ENCODE measurements around the gene AK8.

DNA sequence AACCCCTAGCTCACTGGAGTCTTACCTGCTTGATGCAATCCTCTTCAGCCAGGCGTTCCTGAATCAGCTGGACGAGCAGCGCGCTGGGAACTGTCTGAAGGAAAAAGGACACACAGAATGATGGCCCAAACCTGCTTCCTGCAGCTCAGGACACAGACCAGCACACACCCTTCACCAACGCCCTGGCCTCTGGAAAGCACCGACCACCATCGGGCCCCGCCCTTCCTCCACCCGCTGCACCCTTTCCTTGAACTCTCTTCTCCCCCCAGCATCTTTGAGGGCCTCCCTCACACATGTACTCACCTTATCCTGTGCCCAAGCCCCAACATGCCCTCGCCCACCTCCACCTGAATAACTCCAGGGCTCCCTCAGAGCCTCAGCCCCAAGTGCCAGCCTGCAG is 23.3 kb downstream of the AK8 start:
- TF ChIP-seq, protein P1, sequence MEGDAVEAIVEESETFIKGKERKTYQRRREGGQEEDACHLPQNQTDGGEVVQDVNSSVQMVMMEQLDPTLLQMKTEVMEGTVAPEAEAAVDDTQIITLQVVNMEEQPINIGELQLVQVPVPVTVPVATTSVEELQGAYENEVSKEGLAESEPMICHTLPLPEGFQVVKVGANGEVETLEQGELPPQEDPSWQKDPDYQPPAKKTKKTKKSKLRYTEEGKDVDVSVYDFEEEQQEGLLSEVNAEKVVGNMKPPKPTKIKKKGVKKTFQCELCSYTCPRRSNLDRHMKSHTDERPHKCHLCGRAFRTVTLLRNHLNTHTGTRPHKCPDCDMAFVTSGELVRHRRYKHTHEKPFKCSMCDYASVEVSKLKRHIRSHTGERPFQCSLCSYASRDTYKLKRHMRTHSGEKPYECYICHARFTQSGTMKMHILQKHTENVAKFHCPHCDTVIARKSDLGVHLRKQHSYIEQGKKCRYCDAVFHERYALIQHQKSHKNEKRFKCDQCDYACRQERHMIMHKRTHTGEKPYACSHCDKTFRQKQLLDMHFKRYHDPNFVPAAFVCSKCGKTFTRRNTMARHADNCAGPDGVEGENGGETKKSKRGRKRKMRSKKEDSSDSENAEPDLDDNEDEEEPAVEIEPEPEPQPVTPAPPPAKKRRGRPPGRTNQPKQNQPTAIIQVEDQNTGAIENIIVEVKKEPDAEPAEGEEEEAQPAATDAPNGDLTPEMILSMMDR (IDR thresholded peaks at IDR 0.05): no peak
- TF ChIP-seq POLR2A (IDR thresholded peaks at IDR 0.05) (no peak), POLR2AphosphoS5 (IDR thresholded peaks at IDR 0.05) (no peak), EP300 (IDR thresholded peaks at IDR 0.05) (no peak)
